ENCODE measurements around the gene PWP1.

PWP1 gene

GRCh38 chr12:107736914-107737313, 51.3 kb downstream of the PWP1 start:
- no peak for FAIRE-seq

GRCh38 chr12:107748472-107748871, 62.9 kb downstream of the PWP1 start:
- FAIRE-seq = no peak

DNA sequence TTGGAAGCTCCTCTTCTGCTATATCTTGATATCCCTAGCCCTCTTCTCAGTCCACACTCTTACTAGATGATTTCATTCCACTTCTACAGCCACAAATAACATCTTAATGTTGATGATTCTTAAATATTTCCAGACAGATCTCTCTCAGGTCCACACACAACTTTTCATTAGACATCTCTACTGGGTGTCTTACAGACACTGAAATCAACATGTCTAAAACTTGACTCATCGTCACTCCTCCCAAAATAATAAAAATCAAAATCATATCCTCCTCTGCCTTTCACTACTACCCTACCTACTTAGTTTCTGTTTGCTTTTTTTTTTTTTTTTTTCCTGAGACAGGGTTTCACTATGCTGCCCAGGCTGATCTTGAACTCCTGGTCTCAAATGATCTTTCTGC, 63.5 kb downstream of the PWP1 start:
- FAIRE-seq = no peak

DNA sequence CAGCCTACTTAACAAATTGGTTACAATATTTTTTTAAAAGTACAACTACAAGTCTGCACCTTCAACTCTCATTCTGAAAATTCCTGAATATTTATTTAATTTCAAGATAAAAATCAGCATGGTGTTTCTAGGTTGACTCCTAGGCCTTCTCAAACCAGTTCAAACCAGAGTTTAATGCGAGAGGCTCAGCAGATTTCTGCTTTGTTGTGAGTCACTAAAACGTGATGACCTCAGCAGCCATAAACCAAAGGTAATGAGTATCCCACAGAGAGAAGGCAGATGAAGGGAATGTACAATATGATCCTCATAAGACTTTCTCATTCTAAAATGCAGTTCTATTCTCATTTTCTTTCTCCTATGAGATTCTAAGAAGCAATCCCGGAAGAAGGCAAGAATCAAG, 73.8 kb downstream of the PWP1 start:
- FAIRE-seq = peak; percentile 47

- FAIRE-seq = no peak
Observed at GRCh38 chr12:107760207-107760808, 74.7 kb downstream of the PWP1 start.

GRCh38 chr12:107760809-107761501, 75.4 kb downstream of the PWP1 start, which contains the start of gene PRDM4:
TSS of gene PRDM4 (minus strand) at chr12:107761137. CDS start at chr12:107760515, 622 bp downstream.
- no peak for FAIRE-seq

DNA sequence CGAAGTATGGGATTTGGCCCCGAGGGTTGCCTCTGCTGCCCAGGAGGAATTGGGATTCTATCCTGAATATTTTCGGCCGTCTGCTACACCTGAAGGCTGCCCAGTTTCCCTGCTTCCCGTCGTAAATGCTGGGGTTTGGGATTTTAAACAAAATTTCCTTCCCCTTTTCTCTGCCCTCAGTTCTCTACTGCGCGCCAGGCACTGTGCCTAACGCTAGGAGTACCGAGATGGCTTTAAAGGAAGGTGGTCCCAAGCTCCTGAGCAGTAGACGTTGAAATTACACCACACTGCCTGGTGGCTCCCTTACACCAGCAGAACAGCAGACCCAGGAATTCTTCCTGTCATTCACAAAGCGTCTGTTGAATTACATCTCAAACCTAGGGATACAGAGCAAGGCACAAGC, 75.9 kb downstream of the PWP1 start:
- no peak for FAIRE-seq

All from colon (tissue), 2 donors.